C4-2B (cell line): ENCODE data around the gene FAM110D.

Source experiments
- H3K27ac ChIP-seq: fragments of 450-650 bp; 2 replicates; pipeline ENCODE4 v1.5.1; 2017
- ZFX ChIP-seq: fragments of 450-650 bp; IDR thresholded peaks from 2 replicates; pipeline ENCODE4 v1.6.1; 2017
- TF ChIP-seq, protein P1 (sequence below): fragments of 450-650 bp; conservative IDR thresholded peaks from 2 replicates; pipeline ENCODE4 v1.5.1; 2017; ENCODE audit warnings: mild to moderate bottlenecking

The FAM110D gene

DNA sequence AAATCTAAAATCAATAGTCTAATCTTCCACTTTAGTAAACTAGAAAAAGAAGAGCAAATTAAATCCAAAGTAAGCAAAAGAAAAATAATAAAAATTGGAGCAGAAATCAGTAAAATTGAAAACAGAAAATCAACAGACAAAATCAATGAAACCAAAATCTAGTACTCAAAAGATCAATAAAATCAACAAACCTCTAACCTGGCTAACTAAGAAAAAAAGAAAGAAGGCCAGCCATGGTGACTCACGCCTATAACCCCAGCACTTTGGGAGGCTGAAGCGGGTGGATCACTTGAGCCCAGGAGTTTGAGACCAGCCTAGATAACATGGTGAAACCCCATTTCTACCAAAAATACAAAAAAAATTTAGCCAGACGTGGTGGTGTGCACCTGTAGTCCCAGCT lies 24.4 kb upstream of the FAM110D start:
- no peak overlapping the region for H3K27ac ChIP-seq
- no peak for TF ChIP-seq ZFX
- TF ChIP-seq, protein P1, sequence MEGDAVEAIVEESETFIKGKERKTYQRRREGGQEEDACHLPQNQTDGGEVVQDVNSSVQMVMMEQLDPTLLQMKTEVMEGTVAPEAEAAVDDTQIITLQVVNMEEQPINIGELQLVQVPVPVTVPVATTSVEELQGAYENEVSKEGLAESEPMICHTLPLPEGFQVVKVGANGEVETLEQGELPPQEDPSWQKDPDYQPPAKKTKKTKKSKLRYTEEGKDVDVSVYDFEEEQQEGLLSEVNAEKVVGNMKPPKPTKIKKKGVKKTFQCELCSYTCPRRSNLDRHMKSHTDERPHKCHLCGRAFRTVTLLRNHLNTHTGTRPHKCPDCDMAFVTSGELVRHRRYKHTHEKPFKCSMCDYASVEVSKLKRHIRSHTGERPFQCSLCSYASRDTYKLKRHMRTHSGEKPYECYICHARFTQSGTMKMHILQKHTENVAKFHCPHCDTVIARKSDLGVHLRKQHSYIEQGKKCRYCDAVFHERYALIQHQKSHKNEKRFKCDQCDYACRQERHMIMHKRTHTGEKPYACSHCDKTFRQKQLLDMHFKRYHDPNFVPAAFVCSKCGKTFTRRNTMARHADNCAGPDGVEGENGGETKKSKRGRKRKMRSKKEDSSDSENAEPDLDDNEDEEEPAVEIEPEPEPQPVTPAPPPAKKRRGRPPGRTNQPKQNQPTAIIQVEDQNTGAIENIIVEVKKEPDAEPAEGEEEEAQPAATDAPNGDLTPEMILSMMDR, result no peak

DNA sequence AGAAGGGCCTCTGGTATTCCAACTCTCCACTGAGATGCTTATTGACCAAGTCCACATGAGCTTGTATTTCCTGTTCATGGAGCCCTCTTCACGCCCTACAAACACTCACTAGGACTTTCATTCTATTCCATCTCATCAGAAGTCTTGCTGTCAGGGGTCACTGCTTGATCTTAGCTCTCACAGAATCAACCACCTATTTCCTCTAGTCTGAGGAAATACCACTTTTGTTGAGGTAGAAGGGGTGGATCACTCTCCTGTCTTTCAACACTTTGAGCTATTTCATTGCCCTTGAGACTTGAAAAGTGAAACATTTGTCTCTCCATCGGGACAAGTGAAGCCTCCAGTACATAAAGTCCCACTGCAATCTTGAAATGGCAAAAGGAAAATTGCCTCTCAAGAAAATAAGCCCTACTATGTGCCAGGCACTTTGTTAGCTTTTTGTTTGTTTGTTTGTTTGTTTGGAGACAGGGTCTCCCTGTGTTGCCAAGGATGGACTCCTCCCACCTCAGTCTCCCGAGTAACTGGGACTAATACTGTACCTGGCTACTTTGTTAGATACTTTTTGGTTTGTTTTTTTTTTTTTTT lies 19.8 kb upstream of the FAM110D start:
- no peak overlapping the region for H3K27ac ChIP-seq
- TF ChIP-seq, protein P1, result no peak
- TF ChIP-seq ZFX, result no peak

DNA sequence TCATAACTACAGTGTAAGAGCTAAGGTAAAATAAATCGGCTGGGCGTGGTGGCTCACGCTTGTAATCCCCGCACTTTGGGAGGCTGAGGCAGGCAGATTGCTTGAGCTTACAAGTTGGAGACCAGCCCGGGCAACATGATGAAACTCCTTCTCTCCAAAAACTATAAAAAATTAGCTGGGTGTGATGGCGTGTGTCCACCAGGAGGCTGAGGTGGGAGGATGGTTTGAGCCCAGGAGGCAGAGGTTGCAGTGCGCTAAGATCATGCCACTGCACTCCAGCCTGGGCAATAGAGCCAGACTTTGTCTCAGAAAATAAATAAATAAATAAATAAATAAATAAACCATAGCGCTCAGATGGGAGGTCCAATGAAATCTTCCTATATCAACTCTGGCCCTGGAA lies 16.7 kb upstream of the FAM110D start:
- TF ChIP-seq, protein P1, result no peak
- TF ChIP-seq ZFX, result no peak
- H3K27ac ChIP-seq, result no peak overlapping the region

DNA sequence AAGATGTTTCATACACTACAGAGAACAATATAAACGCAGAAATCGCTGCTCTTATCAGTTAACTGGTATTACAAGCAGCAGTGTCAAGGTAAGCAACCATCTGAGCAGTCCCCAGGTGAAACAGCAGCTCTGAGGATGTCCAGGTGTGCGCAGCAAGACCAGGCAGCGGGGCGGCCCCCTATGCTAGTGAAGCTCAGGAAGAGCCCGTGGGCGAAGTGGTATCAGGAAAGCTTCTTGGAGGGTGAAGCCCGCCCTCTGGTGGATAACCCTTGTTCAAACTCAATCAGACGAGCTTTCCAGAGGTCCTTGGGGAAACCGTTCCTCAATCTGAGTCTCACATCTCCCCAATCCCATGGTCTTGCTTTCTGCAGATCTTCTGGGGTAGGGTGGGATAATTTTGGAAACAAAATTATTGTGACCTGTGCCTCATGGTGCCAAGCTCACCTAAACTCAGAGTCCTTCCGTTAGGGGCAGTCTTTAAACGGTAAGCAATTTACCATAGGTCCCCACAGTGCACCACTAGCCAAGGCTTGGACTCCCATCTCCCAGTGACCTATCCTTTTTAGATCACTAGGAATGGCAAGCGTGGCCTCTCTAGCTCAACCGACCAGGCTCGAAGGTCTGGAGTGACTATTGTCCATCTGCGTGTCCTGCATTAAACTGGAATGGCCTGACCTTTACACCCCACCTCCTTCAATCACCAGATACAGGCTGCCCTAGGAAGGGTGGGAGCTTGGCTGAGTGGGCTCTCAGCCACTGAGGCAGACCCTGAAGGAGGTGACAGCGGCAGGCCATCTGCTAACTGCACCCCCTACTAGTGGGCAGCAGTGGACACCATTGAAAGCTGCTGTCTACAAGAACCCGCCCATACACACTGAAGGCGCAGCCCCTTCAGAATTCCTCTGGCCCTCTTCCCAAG lies 13.6 kb upstream of the FAM110D start:
- TF ChIP-seq, protein P1, result peak; percentile 66
- no peak for TF ChIP-seq ZFX
- H3K27ac ChIP-seq, result no peak overlapping the region

DNA sequence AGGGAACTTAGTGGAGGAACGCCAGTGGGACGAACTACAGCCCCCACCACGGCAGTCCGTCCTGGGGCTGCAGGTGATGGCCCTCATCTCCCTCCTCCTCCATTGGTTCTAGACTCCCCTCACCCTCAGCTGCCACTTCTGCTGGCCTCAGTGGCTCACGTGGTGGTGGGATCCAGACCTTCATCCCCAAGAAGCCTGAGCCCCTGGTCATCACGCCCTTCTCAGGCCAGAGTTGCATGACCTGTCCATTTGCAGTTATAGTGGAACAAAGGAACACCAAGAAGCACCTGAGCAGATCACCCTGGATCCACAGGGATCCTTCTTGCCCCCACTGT lies 13.0 kb upstream of the FAM110D start:
- TF ChIP-seq ZFX, result no peak
- TF ChIP-seq, protein P1, result no peak
- no peak overlapping the region for H3K27ac ChIP-seq

DNA sequence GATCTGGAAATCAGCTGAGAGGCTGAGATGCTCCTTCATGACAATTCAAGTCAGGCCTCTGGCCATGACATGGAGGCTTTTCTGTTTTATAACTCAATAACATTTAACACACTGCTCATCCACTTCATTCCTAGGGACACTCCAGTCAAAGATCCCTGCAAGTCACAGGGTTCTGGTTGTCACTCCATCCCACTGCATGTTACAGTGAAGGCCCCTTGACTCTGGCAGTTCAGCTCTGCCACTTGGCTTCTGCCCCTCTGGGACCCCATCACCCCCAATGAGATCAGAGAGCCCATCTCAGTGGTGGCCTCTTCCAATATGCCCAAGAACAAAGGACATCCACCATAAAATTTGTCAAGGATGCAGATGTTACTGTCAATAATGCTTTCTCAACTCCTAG lies 10.0 kb upstream of the FAM110D start:
- no peak for TF ChIP-seq ZFX
- TF ChIP-seq, protein P1, result no peak
- no peak overlapping the region for H3K27ac ChIP-seq

DNA sequence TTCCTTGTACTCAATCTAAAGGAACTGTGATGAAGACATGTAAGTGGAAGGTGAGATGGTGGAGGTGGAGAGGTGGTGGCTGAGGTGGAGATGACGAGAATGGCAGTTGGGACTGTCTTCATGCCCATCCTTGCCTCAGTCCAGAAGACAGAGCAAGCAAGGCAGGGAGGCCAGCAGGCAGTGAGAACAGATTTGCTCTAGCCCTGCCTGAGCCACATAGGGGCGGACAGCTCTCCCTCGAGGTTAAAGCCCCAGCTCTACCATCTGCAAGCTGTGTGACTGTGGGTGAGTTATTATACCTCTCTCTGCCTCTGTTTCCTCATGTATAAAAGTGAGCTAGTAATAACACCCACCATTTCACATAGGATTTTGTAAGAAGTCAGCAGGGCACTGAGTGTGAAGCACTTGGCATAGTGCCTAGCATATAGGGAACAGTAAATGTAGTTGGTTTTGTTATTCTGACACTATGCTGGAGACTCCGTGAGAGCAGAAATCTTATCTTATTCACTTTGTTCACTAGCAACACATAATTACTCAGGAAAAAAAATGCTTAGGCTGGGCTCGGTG lies 4.8 kb upstream of the FAM110D start:
- no peak overlapping the region for H3K27ac ChIP-seq
- TF ChIP-seq, protein P1, result no peak
- TF ChIP-seq ZFX, result no peak
